ENCODE data around the gene MYH7. TPM values are rescaled to one million over a fixed set of nuclear protein-coding genes. Genes with fewer than 3 reads are reported as not detected.
"Not testable (repeated sequence)": the region's sequence is repeated elsewhere in the genome, so short reads cannot be mapped to it uniquely, and the experiment has no call there.

Gene MYH7
- total and polyA plus RNA-seq, 8 donors = 0.19 to 6.3 (median 0.40) TPM

- ATAC-seq (no peak), FAIRE-seq (no peak), DNase-seq (peak in 1 of 6 donors; percentile 22)
- TF ChIP-seq CTCF (IDR thresholded peaks at IDR 0.05) = no peak
- Histone ChIP-seq H3K27me3 (no peaks in the 10 kb centered on the region), H3K27ac (no peak overlapping the region), H3K9me3 (no peaks in the 10 kb centered on the region), H3K4me3 (no peak overlapping the region), H3K4me1 (no peaks in the 10 kb centered on the region), H3K36me3 (no peaks in the 10 kb centered on the region)
- intact Hi-C loops (cut with DNase I) = no loop called here
- WGBS, 2 donors = 87 to 93% methylated on average over 13 of the region's 13 CpGs
Observed at GRCh38 chr14:23428686-23429495, 6.6 kb downstream of the MYH7 start.

GRCh38 chr14:23425798-23426197, 9.7 kb downstream of the MYH7 start:
- 95 to 96% methylated on average over 6 of the region's 6 CpGs for WGBS, 2 donors
- DNase-seq; H3K4me1 ChIP-seq; H3K9me3 ChIP-seq; H3K36me3 ChIP-seq; FAIRE-seq; H3K27ac ChIP-seq; intact Hi-C loops (cut with DNase I); H3K4me3 ChIP-seq; H3K27me3 ChIP-seq; ATAC-seq: not testable (repeated sequence)

GRCh38 chr14:23425169-23425568, 10.3 kb downstream of the MYH7 start:
- no peak for ATAC-seq
- intact Hi-C loops (cut with DNase I) = no loop called here

GRCh38 chr14:23423657-23424056, 11.8 kb downstream of the MYH7 start:
- intact Hi-C loops (cut with DNase I) = no loop called here
- DNase-seq = no peak

More at GRCh38 chr14:23425169-23425568, 10.3 kb downstream of the MYH7 start:
- TF ChIP-seq CTCF (IDR thresholded peaks at IDR 0.05) = no peak
- DNase-seq (no peak), FAIRE-seq (no peak)
- no peaks in the 10 kb centered on the region for H3K9me3 ChIP-seq
- H3K4me3 ChIP-seq = no peak overlapping the region
- H3K27ac ChIP-seq = no peak overlapping the region
- no peaks in the 10 kb centered on the region for H3K36me3 ChIP-seq
- H3K27me3 ChIP-seq = no peaks in the 10 kb centered on the region
- 82 to 84% methylated on average over 10 of the region's 10 CpGs for WGBS, 2 donors
- H3K4me1 ChIP-seq = no peaks in the 10 kb centered on the region

GRCh38 chr14:23421594-23421993, 13.9 kb downstream of the MYH7 start:
- Histone ChIP-seq H3K4me3 (no peak overlapping the region), H3K4me1 (no peaks in the 10 kb centered on the region), H3K27ac (no peak overlapping the region), H3K36me3 (no peaks in the 10 kb centered on the region), H3K9me3 (no peaks in the 10 kb centered on the region), H3K27me3 (no peaks in the 10 kb centered on the region)
- intact Hi-C loops (cut with DNase I) = no loop called here
- no peak for FAIRE-seq
- no peak for DNase-seq
- TF ChIP-seq CTCF (IDR thresholded peaks at IDR 0.05) = no peak
- ATAC-seq = no peak

More at GRCh38 chr14:23423657-23424056, 11.8 kb downstream of the MYH7 start:
- Histone ChIP-seq H3K9me3 (no peaks in the 10 kb centered on the region), H3K36me3 (no peaks in the 10 kb centered on the region), H3K27ac (no peak overlapping the region), H3K4me3 (no peak overlapping the region), H3K27me3 (no peaks in the 10 kb centered on the region), H3K4me1 (no peaks in the 10 kb centered on the region)
- ATAC-seq = no peak
- no peak for TF ChIP-seq CTCF (IDR thresholded peaks at IDR 0.05)
- 82% methylated on average over 6 of the region's 6 CpGs for WGBS, 2 donors
- no peak for FAIRE-seq

GRCh38 chr14:23419646-23420045, 15.8 kb downstream of the MYH7 start:
- FAIRE-seq; intact Hi-C loops (cut with DNase I): not testable (repeated sequence)
- 73 to 88% methylated on average over 3 to 4 of the region's 17 CpGs for WGBS, 2 donors

More at GRCh38 chr14:23419646-23420045, 15.8 kb downstream of the MYH7 start:
- not testable (repeated sequence) for H3K27ac ChIP-seq, H3K4me3 ChIP-seq, H3K4me1 ChIP-seq, H3K27me3 ChIP-seq, DNase-seq, ATAC-seq, H3K36me3 ChIP-seq, H3K9me3 ChIP-seq
